ENCODE data around the gene HHIPL1.

DNA sequence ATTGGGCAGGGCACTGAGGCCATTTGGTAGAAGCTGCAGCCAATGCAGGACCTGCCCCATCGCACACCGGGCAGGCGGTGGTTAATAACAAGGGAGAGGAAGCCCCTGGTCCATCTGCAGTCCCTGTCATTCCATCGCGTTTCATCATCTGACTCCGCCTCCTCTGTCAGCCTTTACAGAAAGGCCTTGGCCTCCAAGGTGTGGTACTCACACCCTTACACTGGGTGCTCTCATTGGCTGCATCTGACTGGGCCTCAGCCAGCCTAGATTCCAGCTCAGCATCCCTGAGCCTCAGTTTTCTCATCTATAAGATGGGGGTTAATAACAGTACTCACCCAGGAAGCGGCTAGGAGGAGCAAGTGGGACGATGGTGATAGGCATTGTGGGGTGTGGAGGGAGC, 14.7 kb upstream of the HHIPL1 start:
- TF ChIP-seq, protein P1, sequence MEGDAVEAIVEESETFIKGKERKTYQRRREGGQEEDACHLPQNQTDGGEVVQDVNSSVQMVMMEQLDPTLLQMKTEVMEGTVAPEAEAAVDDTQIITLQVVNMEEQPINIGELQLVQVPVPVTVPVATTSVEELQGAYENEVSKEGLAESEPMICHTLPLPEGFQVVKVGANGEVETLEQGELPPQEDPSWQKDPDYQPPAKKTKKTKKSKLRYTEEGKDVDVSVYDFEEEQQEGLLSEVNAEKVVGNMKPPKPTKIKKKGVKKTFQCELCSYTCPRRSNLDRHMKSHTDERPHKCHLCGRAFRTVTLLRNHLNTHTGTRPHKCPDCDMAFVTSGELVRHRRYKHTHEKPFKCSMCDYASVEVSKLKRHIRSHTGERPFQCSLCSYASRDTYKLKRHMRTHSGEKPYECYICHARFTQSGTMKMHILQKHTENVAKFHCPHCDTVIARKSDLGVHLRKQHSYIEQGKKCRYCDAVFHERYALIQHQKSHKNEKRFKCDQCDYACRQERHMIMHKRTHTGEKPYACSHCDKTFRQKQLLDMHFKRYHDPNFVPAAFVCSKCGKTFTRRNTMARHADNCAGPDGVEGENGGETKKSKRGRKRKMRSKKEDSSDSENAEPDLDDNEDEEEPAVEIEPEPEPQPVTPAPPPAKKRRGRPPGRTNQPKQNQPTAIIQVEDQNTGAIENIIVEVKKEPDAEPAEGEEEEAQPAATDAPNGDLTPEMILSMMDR (IDR thresholded peaks at IDR 0.05; ENCODE audit: control extremely low read depth in 1 of 3, insufficient read depth in 1 of 3, low read depth in 1 of 3, low read length in 3 of 3), result no peak
- TF ChIP-seq POLR2A (IDR thresholded peaks at IDR 0.05; ENCODE audit: control extremely low read depth in 1 of 2, low read depth in 2 of 2, low read length in 2 of 2) (no peak), YY1 (IDR thresholded peaks at IDR 0.05; ENCODE audit: low read depth, low read length) (no peak), BRCA1 (IDR thresholded peaks at IDR 0.05; ENCODE audit: low read depth, low read length) (no peak), SAP30 (IDR thresholded peaks at IDR 0.05; ENCODE audit: insufficient read depth, insufficient replicate concordance, low read length) (no peak), SIN3A (conservative IDR thresholded peaks at IDR 0.05 in 1 of 2, IDR thresholded peaks at IDR 0.05 in 1 of 2; ENCODE audit: low read depth in 1 of 2, low read length in 2 of 2) (no peak), EZH2 (IDR thresholded peaks at IDR 0.05; ENCODE audit: low read depth, low read length, severe bottlenecking) (no peak), TCF12 (IDR thresholded peaks at IDR 0.05; ENCODE audit: low read depth, low read length) (no peak), CBX8 (IDR thresholded peaks at IDR 0.05; ENCODE audit: borderline replicate concordance, low read depth, low read length) (no peak), POLR2AphosphoS5 (IDR thresholded peaks at IDR 0.05; ENCODE audit: low read depth, low read length) (no peak)
- TF ChIP-seq, protein P2, sequence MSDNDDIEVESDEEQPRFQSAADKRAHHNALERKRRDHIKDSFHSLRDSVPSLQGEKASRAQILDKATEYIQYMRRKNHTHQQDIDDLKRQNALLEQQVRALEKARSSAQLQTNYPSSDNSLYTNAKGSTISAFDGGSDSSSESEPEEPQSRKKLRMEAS (IDR thresholded peaks at IDR 0.05), result no peak
- TF ChIP-seq, protein P3, sequence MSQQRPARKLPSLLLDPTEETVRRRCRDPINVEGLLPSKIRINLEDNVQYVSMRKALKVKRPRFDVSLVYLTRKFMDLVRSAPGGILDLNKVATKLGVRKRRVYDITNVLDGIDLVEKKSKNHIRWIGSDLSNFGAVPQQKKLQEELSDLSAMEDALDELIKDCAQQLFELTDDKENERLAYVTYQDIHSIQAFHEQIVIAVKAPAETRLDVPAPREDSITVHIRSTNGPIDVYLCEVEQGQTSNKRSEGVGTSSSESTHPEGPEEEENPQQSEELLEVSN (IDR thresholded peaks at IDR 0.05), result no peak

All from H1 (cell line).